Endothelial cell of umbilical vein (primary cell): ENCODE data around the gene CKS2. TPM values are rescaled to one million over a fixed set of nuclear protein-coding genes. Genes with fewer than 3 reads are reported as not detected.

Source experiments
- BruUV-seq: library from RNA; stranded (reverse); fragments of 400-500 nt; replicated peaks from 2 replicates; lab custom pipeline; 2021; lab: Mats Ljungman, UMichigan
- CTCF ChIA-PET: fragments of 300-600, 350-600 bp; sonication (Branson Sonifier 250); formaldehyde crosslinking; loops from one replicate; lab custom pipeline; 2021; ENCODE audit warnings: antibody characterized with exemption, inconsistent platforms; lab: Charles Lee
- POLR2A ChIA-PET: fragments of 300-600, 350-600 bp; sonication (Branson Sonifier 250); formaldehyde crosslinking; loops from one replicate; lab custom pipeline; 2021; ENCODE audit warnings: antibody characterized with exemption, inconsistent platforms; lab: Charles Lee
- DNase-seq: peaks from one replicate; pipeline ENCODE4 v3.0.0-alpha.2; 2011; ENCODE audit warnings: low read depth, low spot score
- FAIRE-seq: peaks from 2 replicates; lab custom pipeline; 2011; peaks lifted over from hg19 to GRCh38; lab: Jason Lieb, UNC
- H2AFZ ChIP-seq: 2 replicates; pipeline ENCODE4 v1.6.0; 2012; ENCODE audit warnings: low read depth, low read length, control low read depth, inconsistent platforms
- H3K27ac ChIP-seq: 2 replicates; pipeline ENCODE4 v1.5.1; 2011; ENCODE audit warnings: low read depth, mild to moderate bottlenecking, control low read depth, low read length, moderate library complexity; ENCODE audit not compliant: insufficient read depth
- H3K27me3 ChIP-seq, 2 experiments: 2 replicates each; pipeline versions ENCODE4 v1.6.0 to v1.6.1; 2011; ENCODE audit warnings: low read length in 2 of 2, mixed read lengths in 1 of 2; ENCODE audit not compliant: control insufficient read depth in 2 of 2, insufficient read depth in 2 of 2
- H3K36me3 ChIP-seq, 2 experiments: 2 replicates in 1 of 2; 3 replicates in 1 of 2; pipeline ENCODE4 v1.5.1; 2011; ENCODE audit warnings: low read length in 2 of 2, mild to moderate bottlenecking in 1 of 2, moderate library complexity in 1 of 2; ENCODE audit not compliant: control insufficient read depth in 2 of 2, insufficient read depth in 2 of 2; ENCODE audit errors: extremely low read depth in 1 of 2
- H3K4me1 ChIP-seq: 3 replicates; pipeline ENCODE4 v1.5.1; 2011; ENCODE audit warnings: mild to moderate bottlenecking, low read length; ENCODE audit not compliant: control insufficient read depth, insufficient read depth; ENCODE audit errors: extremely low read depth
- H3K4me2 ChIP-seq: 2 replicates; pipeline ENCODE4 v1.6.1; 2011; ENCODE audit warnings: low read length, control low read depth, mixed read lengths; ENCODE audit not compliant: insufficient read depth
- H3K4me3 ChIP-seq, 3 experiments: fragments of 200-600 bp in 1 of 3; sonication (generic), shearing (Covaris generic) in 1 of 3; replicated peaks in 1 of 3; 2 replicates each; pipeline ENCODE4 v1.5.1; 2011 to 2016; ENCODE audit warnings: control low read depth in 3 of 3, low read length in 3 of 3, mild to moderate bottlenecking in 2 of 3, inconsistent platforms in 1 of 3, low read depth in 1 of 3, moderate library complexity in 1 of 3; ENCODE audit not compliant: insufficient read depth in 1 of 3
- H3K79me2 ChIP-seq: 2 replicates; pipeline ENCODE4 v1.6.0; 2012; ENCODE audit warnings: low read length, inconsistent platforms; ENCODE audit not compliant: control insufficient read depth, insufficient read depth
- H3K9ac ChIP-seq: replicated peaks from 2 replicates; pipeline ENCODE3; 2011; ENCODE audit warnings: low read length, control low read depth; ENCODE audit not compliant: insufficient read depth; ENCODE audit errors: extremely low read depth
- H3K9me1 ChIP-seq: replicated peaks from 3 replicates; pipeline ENCODE4 v1.6.0; 2011; ENCODE audit warnings: mild to moderate bottlenecking, low read length; ENCODE audit not compliant: control insufficient read depth, insufficient read depth; ENCODE audit errors: extremely low read depth
- H3K9me3 ChIP-seq: replicated peaks from 2 replicates; pipeline ENCODE4 v1.5.1; 2012; ENCODE audit warnings: low read length, inconsistent platforms; ENCODE audit not compliant: control insufficient read depth, insufficient read depth
- H4K20me1 ChIP-seq: replicated peaks from 2 replicates; pipeline ENCODE3; 2011; ENCODE audit warnings: mild to moderate bottlenecking, low read length; ENCODE audit not compliant: control insufficient read depth, insufficient read depth; ENCODE audit errors: extremely low read depth
- EZH2 ChIP-seq: IDR thresholded peaks from 2 replicates; pipeline ENCODE4 v1.6.1; 2012; ENCODE audit warnings: borderline replicate concordance, low read depth, mild to moderate bottlenecking, moderate library complexity, low read length, inconsistent platforms; ENCODE audit not compliant: severe bottlenecking
- FOS ChIP-seq: IDR thresholded peaks from 2 replicates; pipeline ENCODE4 v1.6.1; 2011; ENCODE audit warnings: mild to moderate bottlenecking, low read length, moderate library complexity, borderline replicate concordance; ENCODE audit not compliant: insufficient read depth
- GATA2 ChIP-seq: IDR thresholded peaks from 2 replicates; pipeline ENCODE4 v1.7.0; 2011; ENCODE audit warnings: low read depth, mild to moderate bottlenecking, moderate library complexity, mixed read lengths, low read length; ENCODE audit not compliant: insufficient read length, insufficient read depth
- JUN ChIP-seq: IDR thresholded peaks from 2 replicates; pipeline ENCODE4 v1.6.1; 2011; ENCODE audit warnings: borderline replicate concordance, low read depth; ENCODE audit not compliant: insufficient read length, insufficient read depth
- MYC ChIP-seq: IDR thresholded peaks from one replicate; pipeline ENCODE4 v1.6.1; 2011; ENCODE audit warnings: mild to moderate bottlenecking, low read depth, low read length
- POLR2A ChIP-seq: IDR thresholded peaks from 2 replicates; pipeline ENCODE4 v1.6.1; 2012; ENCODE audit warnings: low read depth, mild to moderate bottlenecking, control low read depth, low read length
- POLR2AphosphoS5 ChIP-seq: IDR thresholded peaks from 2 replicates; pipeline ENCODE4 v1.6.1; 2012; ENCODE audit warnings: low read depth, mild to moderate bottlenecking, control low read depth, low read length, moderate library complexity; ENCODE audit not compliant: insufficient read depth
- dilution Hi-C: fragments of 300-500 bp; cut with MboI; formaldehyde crosslinking; loops from one replicate; pipeline ENCODE4 v1.15.0; 2019; ENCODE audit warnings: low sequenced_read_pairs; ENCODE audit not compliant: extremely low pct_ligation_motif_present
- intact Hi-C: fragments of 100-400 bp; cut with micrococcal nuclease; formaldehyde crosslinking; loops from one replicate; pipeline ENCODE4 v1.10.0; 2022
- polyA plus RNA-seq, 4 experiments: library from polyadenylated mRNA; depleted of rRNA in 3 of 4; stranded (reverse) in 3 of 4; unstranded in 1 of 4; fragments of >200 nt; gene quantifications; 2 replicates each; pipeline versions ENCODE4 v1.2.1 to v1.2.3, GENCODE V29; 2011 to 2012; ENCODE audit warnings: missing spikeins in 1 of 4
- total RNA-seq: library from RNA; stranded (reverse); gene quantifications from 2 replicates; pipeline ENCODE4 v1.2.3, GENCODE V29; 2021
- TF ChIP-seq, protein P1 (sequence below), 2 donors: IDR thresholded peaks; 1 replicate in 1 of 2; 2 replicates in 1 of 2; pipeline ENCODE4 v1.5.1; 2011; ENCODE audit warnings: low read length in 2 of 2, mild to moderate bottlenecking in 2 of 2, moderate library complexity in 2 of 2, control low read depth in 1 of 2, inconsistent platforms in 1 of 2, low read depth in 1 of 2; ENCODE audit not compliant: insufficient read depth in 1 of 2; ENCODE audit errors: extremely low read depth in 1 of 2
- TF ChIP-seq, protein P2 (sequence below): IDR thresholded peaks from 2 replicates; pipeline ENCODE4 v1.6.1; 2011; ENCODE audit not compliant: insufficient read depth, insufficient read length

The CKS2 gene
- total and polyA plus RNA-seq, 2 donors (not counting 3 experiments of a cell fraction or from before 2014, with no cell fraction given): 153 to 269 TPM

DNA sequence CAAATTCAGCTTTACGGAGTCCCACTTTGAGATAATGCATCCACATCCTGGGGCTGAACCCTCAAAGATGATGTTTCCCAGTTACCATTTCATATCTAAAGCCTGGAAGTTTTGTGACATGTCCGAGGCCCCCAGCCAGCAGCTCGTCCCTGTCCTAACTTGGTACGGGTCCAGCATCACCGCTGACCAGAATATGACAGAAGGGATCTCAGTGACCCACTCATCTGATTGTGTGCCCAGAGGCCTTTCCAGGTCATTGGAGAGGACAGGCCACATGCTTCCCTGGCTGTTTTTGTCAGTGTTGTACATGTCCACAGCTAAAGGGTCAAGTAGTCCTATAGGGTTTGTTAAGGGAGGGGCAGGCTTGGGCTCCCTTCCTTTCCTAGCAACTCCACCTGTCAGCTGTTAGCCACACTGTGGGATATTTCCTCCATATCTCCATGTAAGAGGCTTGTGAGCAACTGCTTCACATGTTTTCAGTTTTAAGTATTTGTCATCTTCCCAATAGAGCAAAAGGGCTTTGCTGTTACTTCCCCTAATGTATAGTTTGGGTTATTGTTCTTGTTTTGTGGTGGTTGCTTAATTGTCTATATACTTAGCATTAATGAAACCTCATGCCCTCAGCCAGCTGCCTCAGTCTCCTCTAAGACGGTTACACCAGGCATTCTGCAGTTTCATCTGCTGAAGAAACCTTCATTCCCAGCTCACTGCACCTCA, 40.7 kb downstream of the CKS2 start:
- POLR2A ChIA-PET: no interaction called here
- TF ChIP-seq, protein P1, sequence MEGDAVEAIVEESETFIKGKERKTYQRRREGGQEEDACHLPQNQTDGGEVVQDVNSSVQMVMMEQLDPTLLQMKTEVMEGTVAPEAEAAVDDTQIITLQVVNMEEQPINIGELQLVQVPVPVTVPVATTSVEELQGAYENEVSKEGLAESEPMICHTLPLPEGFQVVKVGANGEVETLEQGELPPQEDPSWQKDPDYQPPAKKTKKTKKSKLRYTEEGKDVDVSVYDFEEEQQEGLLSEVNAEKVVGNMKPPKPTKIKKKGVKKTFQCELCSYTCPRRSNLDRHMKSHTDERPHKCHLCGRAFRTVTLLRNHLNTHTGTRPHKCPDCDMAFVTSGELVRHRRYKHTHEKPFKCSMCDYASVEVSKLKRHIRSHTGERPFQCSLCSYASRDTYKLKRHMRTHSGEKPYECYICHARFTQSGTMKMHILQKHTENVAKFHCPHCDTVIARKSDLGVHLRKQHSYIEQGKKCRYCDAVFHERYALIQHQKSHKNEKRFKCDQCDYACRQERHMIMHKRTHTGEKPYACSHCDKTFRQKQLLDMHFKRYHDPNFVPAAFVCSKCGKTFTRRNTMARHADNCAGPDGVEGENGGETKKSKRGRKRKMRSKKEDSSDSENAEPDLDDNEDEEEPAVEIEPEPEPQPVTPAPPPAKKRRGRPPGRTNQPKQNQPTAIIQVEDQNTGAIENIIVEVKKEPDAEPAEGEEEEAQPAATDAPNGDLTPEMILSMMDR (IDR thresholded peaks at IDR 0.05; ENCODE audit: extremely low read depth in 1 of 2, insufficient read depth in 1 of 2, low read depth in 1 of 2, low read length in 2 of 2): no peak
- TF ChIP-seq MYC (no peak), POLR2A (no peak), POLR2AphosphoS5 (no peak), EZH2 (no peak), JUN (no peak), FOS (no peak), GATA2 (no peak)
- TF ChIP-seq, protein P2, sequence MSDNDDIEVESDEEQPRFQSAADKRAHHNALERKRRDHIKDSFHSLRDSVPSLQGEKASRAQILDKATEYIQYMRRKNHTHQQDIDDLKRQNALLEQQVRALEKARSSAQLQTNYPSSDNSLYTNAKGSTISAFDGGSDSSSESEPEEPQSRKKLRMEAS: no peak
- H3K27me3 ChIP-seq: no peaks in the 10 kb centered on the region
- H3K79me2 ChIP-seq: no peaks in the 10 kb centered on the region
- peaks cover 18 to 53% of the 10 kb centered on the region in 2 experiments for H3K36me3 ChIP-seq
- no peak overlapping the region for H3K4me3 ChIP-seq
- no peak overlapping the region for H3K4me2 ChIP-seq
- BruUV-seq: no TSS peak
- intact Hi-C loops: no loop called here
- no peaks in the 10 kb centered on the region for H3K9me1 ChIP-seq
- DNase-seq: no peak
- dilution Hi-C loops: no loop called here
- H3K4me1 ChIP-seq: no peaks in the 10 kb centered on the region
- no peak for FAIRE-seq
- CTCF ChIA-PET: no interaction called here
- no peaks in the 10 kb centered on the region for H3K9me3 ChIP-seq
- no peak overlapping the region for H3K9ac ChIP-seq
- H3K27ac ChIP-seq: no peak overlapping the region
- no peaks in the 10 kb centered on the region for H4K20me1 ChIP-seq
- no peak overlapping the region for H2AFZ ChIP-seq
